GM19035 (cell line): Measurements from ENCODE around the gene BOD1L1.

Source experiments
- ATAC-seq: cut with Tn5 transposase; IDR thresholded peaks from one replicate; pipeline ENCODE4 v1.9.1; 2021; ENCODE audit not compliant: unreplicated experiment

The BOD1L1 gene

DNA sequence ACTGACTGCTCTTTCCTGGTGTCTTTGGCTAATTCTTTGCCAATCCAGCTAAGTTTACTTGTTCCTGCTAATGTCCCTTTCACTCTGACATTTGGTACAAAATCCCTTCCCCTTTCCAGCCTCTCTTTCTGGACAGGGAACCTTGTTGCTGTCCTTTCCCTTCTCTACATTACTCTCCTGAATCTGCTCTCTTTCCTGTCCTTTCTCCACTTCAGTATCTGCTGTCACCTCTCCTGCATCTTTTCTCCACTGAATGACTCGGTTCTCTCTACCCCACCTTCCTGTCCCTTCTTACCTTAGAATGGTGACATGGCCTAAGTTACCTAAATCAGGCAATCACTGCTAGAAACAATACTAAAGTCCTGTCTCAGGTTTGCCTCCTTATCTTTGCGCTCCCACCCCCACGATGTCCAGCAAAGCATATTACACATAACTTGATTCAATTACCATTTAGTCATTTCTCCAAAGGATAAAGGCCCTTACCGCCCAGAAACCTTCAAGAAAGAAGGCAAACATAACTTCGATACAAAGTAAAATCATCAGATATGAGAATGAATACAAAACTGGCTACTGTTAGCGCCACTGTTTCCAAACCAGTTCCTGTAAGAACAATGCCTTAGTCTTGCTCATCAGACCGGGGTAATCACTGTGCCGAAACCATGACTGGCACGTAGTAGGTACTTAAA lies 890 bp downstream of the BOD1L1 start:
- no peak for ATAC-seq

- no peak for ATAC-seq
These were observed 9.2 kb downstream of the BOD1L1 start for GRCh38 chr4:13618212-13618806.

GRCh38 chr4:13617801-13618200 lies 9.7 kb downstream of the BOD1L1 start:
- ATAC-seq = no peak

DNA sequence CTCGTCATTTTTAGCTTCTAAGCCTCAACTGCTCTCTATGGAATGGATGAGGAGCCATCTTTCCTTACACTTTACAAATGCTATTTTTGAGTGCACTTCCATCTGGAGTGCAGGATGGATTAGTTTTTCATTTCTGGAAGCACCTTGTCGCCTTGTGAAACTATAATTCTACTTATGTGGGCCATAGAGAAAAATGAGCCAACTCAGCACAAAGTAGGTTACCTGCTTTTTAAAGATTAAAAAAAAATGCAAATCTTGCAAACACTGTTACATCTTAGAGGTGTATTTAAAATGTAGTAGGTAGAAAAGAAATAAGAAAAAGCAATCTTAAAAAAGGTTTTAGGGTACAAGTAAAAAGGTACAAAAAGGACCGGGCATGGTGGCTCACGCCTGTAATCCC lies 10.9 kb downstream of the BOD1L1 start:
- ATAC-seq = no peak

GRCh38 chr4:13615161-13615560 lies 12.4 kb downstream of the BOD1L1 start:
- ATAC-seq = no peak

DNA sequence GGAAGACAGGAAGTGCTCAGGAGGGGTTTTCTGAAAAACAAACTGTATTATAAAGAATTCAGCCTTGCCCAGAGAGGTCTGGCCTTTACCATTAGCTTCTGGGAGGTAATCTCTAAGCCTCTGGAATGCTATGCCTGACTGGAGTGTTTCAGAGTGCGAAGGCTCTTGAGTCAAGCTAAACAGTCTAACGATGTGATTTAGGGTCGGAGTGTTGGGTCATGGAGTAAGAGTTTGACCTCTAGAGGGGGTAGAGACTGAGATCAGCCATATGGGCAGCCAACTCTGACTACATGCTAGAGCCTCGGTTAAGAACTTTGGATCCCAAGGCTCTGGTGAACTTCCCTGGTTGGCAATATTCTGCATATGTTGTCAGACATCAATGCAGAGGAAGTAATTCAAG lies 15.0 kb downstream of the BOD1L1 start:
- no peak for ATAC-seq

GRCh38 chr4:13611283-13611842 lies 16.2 kb downstream of the BOD1L1 start:
- peak; percentile 96 for ATAC-seq

- ATAC-seq = no peak
These were observed 22.2 kb downstream of the BOD1L1 start for GRCh38 chr4:13605330-13605729.

DNA sequence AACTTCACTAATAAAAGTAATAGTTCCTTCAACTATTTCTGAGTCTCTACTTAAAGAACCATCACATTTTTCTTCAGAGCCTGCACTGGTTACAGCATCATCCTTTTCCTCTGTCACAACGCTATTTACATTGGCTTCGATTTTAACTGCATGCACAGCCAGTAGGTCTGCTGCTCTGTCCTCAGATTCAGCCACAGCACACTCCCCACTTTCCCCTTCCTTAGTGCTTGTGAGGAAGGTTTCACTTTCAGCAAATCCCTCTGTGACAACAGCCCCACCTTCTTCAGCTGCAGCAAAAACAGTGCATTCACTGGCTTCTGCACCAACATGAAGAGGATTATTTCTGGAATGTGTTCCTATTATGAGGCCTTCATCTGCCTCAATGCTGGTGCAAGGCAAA lies 25.7 kb downstream of the BOD1L1 start:
- ATAC-seq = no peak

DNA sequence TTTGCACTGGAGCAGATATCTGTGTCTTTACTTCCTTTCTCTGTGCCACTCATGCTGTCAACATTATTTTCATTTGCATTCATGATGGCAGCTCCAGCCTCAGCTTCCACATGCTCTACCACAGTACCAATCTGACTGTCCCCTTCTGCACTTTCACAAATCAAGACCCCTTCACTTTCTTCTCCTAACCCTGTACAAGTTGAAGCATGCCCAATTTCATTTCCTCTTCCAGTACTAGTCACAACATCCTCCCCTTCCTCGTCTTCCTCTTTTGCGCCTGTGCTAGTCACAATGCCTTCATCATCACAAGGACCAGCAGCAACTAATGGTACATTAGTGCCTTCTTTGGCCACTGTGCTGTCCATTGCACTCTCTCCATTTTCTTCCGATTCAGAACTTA lies 26.5 kb downstream of the BOD1L1 start:
- ATAC-seq = peak; percentile 60

- ATAC-seq = no peak
These were observed 28.4 kb downstream of the BOD1L1 start for GRCh38 chr4:13599159-13599558.

GRCh38 chr4:13597604-13598003 lies 29.9 kb downstream of the BOD1L1 start:
- no peak for ATAC-seq

DNA sequence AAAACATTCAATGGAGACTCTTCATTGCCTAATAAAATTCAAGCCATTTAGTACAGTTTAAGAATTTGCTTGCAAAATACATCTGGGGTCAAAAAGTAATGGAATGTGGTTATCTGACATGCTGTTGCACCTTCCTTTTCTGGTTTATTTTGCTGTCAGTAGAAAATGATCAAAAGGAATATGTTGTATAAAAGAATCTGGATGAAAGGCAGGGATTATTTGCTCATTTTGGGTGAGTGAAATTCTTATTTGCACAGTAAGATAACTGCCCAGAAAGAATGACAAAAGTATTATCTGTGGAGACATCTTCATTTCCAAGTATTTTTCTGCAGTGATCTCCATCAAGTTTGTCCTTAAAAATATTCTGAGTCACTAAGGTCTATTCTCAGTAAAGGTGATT lies 30.4 kb downstream of the BOD1L1 start:
- no peak for ATAC-seq

- no peak for ATAC-seq
These were observed 35.3 kb downstream of the BOD1L1 start for GRCh38 chr4:13592220-13592619.

GRCh38 chr4:13590766-13591165 lies 36.8 kb downstream of the BOD1L1 start:
- ATAC-seq = no peak

DNA sequence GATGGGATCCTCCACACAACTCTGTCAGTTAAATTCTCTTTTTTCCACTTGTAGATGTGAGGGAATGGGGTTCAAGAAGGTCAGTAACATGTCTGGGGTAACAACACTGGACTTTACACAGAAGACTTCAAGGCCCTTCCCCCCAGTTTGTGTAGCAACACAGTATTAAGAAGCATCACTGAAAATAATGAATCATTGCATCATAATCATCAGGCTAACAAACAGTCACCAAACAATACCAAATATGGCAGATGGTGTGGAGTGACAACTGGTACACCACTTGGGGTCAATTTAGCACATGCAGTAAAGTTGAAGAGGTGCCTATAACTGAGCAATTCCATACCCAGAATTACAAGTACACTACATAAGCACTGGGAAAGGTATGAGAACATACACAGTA lies 38.6 kb downstream of the BOD1L1 start:
- ATAC-seq = no peak

- no peak for ATAC-seq
These were observed 43.0 kb downstream of the BOD1L1 start for GRCh38 chr4:13584481-13584880.

- ATAC-seq = no peak
These were observed 47.5 kb downstream of the BOD1L1 start for GRCh38 chr4:13580036-13580435.

DNA sequence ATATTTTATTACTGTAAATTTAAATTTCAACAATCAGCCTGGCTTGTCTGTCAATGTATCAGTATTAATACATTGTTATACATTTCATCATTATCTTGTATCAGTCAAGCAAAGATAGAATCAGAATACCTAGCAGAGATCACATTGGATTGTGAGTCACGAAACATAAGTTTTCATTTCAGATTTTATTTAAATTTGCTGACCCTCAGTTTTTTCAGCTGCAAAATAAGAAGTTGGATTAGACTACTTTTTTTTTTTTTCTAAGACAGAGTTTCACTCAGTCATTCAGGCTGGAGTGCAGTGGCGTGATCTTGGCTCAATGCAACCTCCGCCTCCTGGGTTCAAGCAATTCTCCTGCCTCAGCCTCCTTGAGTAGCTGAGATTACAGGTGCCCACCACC lies 49.9 kb downstream of the BOD1L1 start:
- no peak for ATAC-seq

GRCh38 chr4:13570916-13571315 lies 56.6 kb downstream of the BOD1L1 start:
- ATAC-seq = no peak

GRCh38 chr4:13567125-13567524 lies 60.4 kb downstream of the BOD1L1 start:
- no peak for ATAC-seq

DNA sequence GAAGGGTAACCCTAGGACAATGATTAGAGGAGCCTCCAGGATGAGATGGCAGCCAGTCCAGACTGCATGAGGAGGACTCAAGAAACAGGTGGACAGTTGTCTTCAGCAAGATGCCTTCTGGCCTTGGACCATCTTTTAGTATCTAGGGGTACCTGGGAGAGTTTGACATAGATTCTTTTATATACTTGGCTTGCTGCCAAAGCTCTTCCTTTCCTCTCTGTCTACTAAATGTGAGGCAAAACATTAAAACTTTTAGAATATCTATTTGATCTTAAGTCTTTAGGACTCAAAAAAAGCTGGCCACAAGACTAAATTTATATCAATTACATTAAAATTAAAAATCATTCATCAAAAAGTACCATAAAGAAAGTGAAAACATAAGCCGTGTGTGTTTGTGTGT lies 64.6 kb downstream of the BOD1L1 start:
- ATAC-seq = no peak

DNA sequence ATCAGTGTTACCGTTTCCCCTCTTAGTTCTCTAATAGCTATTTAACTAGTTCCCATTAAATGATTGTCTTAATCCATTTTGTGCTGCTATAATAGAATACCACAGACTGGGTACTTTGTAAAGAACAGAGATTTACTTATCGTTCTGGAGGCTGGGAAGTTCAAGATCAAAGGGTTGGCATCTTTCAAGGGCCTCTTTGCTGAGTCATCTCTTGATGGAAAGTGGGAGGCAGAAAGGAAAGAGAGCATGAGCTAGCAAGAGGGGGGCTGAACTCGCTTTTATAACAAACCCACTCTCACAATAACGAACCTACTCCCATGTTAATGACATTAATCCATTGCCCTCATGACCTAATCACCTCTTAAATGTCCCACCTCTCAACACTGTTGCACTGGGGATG lies 65.9 kb downstream of the BOD1L1 start:
- ATAC-seq = no peak
